ENCODE measurements around the gene RAP1GDS1. TPM values are rescaled to one million over a fixed set of nuclear protein-coding genes. Genes with fewer than 3 reads are reported as not detected.
A peak's percentile ranks its signal among the peaks of the same experiment; 100 is the strongest.
"Not testable (repeated sequence)": the region's sequence is repeated elsewhere in the genome, so short reads cannot be mapped to it uniquely, and the experiment has no call there.

The RAP1GDS1 gene
- total RNA-seq, 1 donor from 2014 or later, result 161 TPM

DNA sequence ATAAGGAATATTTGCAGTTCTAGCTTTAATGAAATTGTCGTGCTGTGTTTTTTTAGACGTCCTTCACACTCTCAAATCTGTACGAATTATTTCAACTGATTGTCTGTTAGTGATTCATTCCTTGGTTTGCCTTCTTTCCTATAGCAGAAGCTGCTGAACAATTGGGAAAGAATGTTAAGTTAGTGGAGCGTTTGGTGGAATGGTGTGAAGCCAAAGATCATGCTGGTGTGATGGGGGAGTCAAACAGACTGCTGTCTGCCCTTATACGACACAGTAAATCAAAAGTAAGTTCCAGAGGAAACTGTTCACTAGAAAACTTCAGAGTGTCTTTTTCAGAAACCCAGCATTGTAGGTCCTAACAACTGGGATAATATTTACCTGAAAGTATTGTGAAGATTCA lies 159.9 kb downstream of the RAP1GDS1 start:
- DNase-seq (ENCODE audit: low spot score in 2 of 2), result no peak
- FAIRE-seq, result no peak

DNA sequence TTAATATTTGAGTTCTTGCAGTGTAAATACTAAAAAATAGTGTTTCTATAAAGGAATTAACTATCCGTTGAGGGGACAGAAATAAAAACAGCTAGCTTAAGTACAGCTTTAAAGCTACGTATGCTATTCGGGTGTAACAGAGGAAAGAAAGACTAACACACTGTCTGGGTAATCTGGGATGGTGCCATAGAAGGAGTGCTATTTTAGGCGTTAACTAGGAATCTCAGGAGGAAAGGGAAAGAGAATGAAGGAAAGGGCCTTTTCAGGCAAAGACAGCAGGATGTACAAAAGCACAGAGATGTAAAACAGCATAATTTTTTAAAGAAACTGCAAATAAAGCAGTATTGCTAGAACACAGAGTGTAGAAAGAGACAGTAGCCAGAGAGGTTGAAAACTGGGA lies 161.8 kb downstream of the RAP1GDS1 start:
- no peak for DNase-seq (ENCODE audit: low spot score in 2 of 2)
- no peak for FAIRE-seq

DNA sequence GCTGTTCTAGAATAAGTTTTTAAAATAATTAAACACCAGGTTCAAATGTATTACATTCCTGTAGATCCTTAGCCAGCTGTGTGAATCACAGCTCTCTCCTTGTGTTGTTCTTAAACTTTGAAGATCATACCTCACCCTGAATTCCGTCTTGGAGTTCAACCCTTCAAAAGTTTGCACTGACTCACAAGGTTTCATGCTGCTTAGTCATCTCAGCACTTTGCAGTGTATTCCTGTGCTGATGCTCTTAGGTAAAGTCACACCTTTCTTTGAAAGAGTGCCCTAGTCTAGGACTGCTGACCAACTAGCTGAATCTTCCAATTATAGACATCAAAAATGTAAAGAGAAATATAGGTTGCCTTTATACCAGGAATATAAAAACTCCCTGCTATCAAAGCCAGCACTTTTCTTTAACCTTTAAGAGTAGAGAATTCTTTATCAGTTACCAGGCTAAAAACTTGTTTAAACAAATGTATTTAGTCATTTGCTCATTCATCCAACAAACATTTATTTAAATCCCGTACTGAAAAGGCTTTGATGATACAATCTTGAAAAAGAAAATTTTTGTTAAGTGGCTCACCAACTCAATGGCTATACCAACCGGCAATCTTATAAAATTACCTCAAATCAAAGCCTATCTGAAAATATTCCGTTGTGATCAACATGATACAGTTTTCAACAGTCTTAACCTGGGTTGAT lies 169.7 kb downstream of the RAP1GDS1 start:
- FAIRE-seq (no peak), DNase-seq (ENCODE audit: low spot score in 2 of 2) (no peak)

DNA sequence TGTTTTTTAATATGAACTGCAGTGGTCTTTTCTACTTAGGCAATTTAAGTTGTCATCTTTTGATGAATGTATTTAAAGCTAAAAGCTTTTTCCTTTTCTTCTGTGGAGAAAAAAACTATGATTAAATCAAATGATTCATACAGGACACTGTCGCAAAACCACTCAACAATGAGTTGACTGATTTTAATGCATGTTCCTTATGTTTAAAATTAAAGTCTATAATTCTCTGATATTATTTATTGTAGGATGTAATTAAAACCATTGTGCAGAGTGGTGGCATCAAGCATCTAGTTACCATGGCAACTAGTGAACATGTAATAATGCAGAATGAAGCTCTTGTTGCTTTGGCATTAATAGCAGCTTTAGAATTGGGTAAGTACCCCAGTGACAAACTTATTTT lies 172.5 kb downstream of the RAP1GDS1 start:
- no peak for FAIRE-seq
- no peak for DNase-seq (ENCODE audit: low spot score in 2 of 2)

DNA sequence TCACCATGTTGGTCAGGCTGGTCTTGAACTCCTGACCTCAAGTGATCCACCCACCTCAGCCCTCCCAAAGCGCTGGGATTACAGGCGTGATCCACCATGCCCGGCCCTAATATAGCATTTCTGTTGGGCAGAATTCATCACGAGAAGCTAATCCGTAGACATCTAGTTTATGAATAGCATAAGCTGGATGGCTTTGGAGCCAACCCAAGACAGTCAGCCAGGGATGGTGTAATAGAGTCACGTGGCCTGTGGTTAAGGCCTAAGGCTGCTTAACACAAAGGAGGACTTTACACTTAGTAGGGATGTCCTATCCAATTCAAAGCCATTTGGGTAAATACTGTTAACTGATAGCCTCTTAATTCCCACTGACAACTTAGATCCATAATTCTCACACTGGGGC lies 173.6 kb downstream of the RAP1GDS1 start:
- FAIRE-seq (no peak), DNase-seq (ENCODE audit: low spot score in 2 of 2) (no peak)

DNA sequence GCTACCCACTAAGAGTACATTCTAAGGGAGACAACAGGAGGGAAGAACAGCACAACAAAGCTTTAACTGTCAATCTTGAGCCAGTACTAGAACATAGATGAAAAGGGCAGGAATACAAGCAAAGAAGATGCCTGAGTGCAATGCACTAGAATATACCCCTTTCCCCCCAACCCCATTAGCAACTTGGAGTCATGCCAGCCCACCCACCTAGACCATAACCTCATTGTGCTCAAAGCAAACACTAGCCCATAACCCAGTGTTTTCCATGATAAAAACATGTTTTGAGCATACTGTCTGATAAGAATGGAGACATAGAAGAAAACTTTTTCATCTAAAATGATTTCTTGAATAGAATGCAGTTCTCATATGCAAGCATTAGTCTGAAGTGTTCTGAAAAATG lies 183.2 kb downstream of the RAP1GDS1 start:
- DNase-seq (ENCODE audit: low spot score in 2 of 2) (no peak), FAIRE-seq (no peak)

DNA sequence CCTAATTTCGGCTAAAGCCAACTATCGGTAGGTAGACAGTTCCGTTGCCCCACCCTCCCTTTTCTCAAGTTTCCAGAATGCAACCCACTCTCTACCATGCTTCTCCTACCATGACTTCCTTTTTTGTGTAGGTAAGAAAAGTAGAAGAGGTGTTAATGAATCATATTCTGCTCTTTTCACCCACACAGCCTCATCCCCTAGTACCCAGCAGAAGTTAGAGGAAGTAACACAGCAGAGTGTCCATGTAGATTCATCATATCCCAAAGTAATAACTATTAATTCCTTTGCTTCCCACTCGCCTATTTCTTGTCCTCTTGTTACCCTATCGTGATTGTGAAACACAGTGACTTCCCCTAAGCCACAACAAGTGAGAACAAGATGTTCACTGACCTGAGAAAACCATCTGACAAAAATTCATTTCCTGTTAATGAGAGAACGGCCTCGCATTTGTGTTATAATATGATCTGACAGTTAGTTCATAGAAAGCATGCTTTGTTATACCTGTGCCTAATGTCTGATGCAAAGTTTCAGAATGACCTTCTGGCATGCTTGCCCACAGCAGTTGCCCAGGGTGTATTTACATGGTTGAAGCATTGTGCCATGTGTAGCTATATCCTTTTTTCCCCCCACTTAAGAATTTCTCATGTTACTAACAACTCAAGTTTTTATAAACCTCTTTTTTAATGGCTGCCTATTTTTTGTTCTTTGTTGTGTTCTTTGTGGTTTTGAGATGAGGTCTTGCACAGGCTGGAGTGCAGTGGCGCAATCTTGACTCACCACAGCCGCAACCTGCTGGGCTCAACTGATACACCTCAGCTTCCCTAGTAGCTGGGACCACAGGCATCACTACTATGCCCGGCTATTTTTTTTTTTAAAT lies 185.6 kb downstream of the RAP1GDS1 start:
- no peak for DNase-seq (ENCODE audit: low spot score in 2 of 2)
- no peak for FAIRE-seq

DNA sequence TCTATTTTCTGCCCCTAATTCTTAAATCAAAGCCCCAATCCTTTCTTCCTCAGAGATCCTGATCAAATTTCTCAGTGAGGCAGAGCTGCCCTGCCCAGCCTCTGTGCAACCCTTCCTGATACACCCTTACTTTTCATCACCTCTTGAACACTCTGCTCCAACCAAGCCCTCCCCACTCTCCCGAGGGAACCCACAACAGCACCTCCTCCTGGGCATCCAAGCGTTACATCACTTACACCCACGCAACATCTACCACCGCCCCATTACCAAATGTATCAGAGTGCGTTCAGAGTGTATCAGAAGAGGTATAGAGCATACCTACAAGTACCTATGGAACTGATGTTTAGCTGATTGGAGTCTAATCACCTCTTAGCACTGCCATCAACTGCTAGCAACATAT lies 186.5 kb downstream of the RAP1GDS1 start:
- no peak for FAIRE-seq

DNA sequence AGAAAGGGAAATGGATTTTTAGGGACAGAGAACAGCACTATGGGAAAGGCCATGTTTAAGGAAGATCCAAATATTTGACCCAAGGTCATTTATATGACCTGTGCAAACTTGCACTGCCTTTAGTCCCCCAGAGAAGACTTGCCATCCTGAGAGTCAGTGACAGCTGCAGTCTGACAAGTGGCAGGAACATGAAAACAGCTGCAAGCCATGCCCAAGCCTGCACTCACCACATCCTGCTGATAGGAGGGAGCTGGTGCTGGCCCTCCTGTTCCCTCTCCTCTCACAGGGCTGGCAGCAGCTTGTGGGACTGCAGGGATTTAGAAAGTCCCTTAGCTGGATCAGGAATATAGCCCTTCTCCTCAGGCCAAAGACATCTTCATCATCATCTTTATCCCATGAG lies 187.7 kb downstream of the RAP1GDS1 start:
- FAIRE-seq (no peak), DNase-seq (ENCODE audit: low spot score in 2 of 2) (no peak)

More for the DNA sequence above, 186.5 kb downstream of the RAP1GDS1 start:
- no peak for DNase-seq (ENCODE audit: low spot score in 2 of 2)

DNA sequence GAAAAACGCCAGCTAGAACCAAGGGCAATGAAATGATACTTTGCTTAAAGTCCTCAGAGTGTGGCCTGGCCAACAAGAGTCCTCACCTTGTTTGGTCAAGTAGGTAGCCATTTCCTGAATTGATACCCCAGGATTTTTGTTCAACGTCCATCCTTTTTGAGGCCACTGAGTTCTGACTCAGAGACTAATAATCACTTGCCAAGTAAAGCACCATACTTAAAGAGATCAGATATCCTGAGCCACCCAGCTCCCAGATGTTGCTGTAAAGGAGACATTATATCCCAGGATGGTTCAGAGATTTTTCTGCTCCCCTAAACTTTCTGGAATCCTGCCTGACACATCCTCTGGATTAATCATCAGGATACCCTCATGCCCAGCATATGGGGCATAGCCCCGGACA lies 190.9 kb downstream of the RAP1GDS1 start:
- DNase-seq (ENCODE audit: low spot score in 2 of 2), result no peak
- no peak for FAIRE-seq

DNA sequence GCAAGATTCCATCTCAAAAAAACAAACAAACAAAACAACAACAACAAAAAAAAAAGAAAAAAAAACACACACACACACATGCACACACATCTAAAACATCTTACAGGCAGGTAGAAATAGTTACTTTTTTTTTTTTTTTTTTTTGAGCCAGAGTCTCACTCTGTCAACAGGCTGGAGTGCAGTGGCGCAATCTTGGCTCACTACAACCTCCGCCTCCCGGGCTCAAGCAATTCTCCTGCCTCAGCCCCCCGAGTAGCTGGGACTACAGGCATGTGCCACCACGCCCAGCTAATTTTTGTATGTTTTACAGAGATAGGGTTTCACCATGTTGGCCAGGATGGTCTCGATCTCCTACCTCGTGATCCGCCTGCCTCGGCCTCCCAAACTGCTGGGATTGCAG lies 196.2 kb downstream of the RAP1GDS1 start:
- not testable (repeated sequence) for FAIRE-seq; DNase-seq (ENCODE audit: low spot score in 2 of 2)

DNA sequence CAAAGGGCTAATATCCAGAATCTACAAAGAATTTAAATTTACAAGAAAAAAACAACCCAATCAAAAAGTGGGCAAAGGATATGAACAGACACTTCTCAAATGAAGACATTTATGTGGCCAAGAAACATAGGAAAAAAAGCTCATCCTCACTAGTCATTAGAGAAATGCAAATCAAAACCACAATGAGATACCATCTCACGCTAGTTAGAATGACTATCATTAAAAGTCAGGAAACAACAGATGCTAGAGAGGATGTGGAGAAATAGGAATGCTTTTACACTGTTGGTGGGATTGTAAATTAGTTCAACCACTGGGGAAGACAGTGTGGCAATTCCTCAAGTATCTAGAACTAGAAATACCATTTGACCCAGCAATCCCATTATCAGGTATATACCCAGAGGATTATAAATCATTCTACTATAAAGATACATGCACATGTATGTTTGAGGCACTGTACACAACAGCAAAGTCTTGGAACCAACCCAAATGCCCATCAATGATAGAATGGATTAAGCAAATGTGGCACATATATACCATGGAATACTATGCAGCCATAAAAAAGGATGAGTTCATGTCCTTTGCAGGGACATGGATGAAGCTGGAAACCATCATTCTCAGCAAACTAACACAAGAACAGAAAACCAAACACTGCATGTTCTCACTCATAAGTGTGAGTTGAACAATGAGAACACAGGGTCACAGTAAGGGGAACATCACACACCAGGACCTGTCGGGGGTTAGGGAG lies 200.1 kb downstream of the RAP1GDS1 start:
- FAIRE-seq; DNase-seq (ENCODE audit: low spot score in 2 of 2): not testable (repeated sequence)

DNA sequence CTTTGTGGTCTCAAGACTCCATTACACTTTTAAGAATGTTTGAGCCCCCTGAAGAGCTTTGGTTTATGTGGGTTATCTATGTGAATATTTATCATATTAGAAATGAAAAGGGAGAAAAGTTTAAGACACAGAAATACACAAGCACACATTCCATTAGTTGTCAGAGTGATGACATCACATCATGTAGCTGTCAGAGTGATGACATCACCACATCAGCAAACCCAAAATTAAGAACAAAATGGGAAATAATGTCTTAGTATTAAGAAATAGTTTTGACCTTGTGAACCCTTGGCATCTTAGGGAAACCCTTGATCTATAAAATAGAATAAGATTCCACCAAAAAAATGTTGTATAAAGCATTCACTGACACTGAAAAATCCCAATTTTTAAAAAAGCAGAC lies 201.3 kb downstream of the RAP1GDS1 start:
- FAIRE-seq (no peak), DNase-seq (ENCODE audit: low spot score in 2 of 2) (no peak)

DNA sequence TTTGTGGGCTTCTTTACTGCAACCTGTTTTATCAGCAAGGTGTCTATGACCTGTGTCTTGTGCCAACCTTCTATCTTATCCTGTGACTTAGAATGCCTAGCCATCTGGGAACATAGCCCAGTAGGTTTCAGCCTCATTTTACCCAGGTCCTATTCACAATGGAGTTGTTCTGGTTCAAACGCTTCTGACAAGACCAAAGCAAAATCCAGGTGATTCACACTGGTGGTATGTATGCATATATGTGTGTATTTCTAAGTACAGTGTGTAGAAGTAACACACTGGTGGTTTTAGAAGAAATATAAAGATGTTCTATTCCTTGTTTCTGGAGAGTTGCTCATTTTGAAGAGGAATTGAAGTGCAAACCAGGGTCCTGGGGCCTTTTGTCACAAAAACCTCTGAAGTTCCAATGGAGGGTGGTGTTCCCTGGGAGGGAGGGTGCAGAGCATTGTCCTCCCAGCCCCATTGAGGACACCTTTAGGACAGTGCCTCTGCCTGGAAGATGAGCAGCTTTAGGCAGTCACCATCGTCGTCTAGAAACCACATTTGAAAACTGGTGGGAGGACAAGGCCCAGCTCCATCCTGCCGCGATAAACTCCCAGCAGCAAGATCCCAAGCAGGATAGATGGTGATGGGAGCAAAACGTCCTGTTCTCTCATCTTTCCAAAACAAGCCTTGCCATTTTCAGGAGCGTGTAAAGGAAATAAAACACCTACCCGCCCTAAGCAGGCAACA lies 205.8 kb downstream of the RAP1GDS1 start:
- DNase-seq (ENCODE audit: low spot score in 2 of 2) (no peak), FAIRE-seq (no peak)

DNA sequence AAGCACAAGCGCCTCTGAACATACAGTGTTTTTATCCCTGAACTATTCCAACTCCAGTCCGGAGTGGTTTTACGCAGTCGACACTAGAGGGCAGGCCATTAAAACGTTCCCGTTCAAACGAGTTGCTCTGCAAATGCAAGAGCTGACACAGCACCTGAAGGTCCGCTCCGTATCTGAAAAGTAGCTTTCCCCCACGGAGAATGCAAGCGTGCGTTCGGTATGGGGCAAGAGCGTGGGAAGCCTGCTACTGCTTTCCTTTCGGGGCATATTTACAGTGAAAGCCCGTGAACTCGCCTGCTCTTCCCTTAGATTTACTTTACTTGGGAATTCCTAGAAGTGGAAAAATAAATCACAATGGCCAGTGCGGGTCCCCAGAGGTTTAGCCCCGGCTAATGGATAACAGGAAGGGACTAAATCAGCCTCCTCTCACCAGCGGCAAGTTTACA lies 206.5 kb downstream of the RAP1GDS1 start:
- DNase-seq (ENCODE audit: low spot score in 2 of 2), result peak; percentile 39 to 64
- no peak for FAIRE-seq

DNA sequence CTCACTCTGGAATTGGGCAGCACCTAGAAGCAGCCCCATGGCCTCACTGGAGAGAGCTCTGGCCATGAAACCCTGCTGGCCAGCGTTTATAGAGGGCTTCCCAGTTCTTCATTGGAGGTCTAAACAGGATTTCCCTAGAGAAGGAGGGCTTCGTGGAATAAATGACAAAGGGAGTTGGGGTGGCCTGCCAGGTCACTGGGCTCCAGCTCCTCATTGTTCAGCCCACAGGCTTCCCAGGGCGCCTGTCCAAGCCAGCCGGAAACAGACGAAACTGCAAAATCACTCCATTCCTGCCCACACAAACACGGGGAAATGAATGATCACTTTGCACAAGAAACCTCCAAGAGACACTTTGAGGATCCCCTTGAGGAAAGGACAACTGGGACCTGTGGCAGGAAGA lies 207.5 kb downstream of the RAP1GDS1 start:
- no peak for FAIRE-seq
- peak; percentile 20 to 35 for DNase-seq (ENCODE audit: low spot score in 2 of 2)

DNA sequence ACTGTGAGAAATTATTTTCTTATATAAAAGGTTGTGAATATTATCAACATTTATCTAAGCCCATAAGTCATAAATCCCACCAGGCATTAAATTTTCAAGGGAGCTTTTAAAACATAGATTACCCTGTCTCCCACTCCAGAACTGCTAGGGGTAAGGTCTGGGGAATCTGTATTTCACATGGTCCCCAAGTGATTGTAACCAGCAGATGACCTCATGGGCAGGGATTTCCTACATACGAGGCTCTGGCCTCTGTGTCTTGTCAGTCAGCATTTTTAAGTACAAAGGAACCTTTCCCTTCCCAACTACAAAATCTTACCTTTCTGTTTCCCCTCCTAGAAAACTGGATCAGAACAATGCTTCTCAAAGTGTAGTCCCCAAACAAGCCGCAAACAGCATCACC lies 208.6 kb downstream of the RAP1GDS1 start:
- FAIRE-seq, result no peak

DNA sequence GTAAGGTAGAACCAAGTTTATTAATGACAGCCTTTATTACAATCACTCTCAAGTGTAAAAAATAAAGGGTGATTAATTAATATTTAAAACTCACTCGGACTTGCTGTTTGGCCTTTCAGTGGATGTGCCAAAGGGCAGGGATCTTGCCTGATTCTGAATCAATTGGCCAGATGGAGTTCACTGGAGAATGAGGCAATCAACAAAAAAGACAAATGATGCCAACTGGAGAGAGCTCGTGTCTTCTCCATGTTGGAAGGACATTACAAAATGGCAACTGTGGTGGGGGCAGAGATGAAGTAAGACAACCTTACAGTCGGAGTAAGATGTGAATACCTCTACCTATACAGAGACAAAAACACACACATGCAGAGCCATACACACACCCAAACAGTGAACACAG lies 209.2 kb downstream of the RAP1GDS1 start:
- no peak for FAIRE-seq
- no peak for DNase-seq (ENCODE audit: low spot score in 2 of 2)

More for the DNA sequence above, 208.6 kb downstream of the RAP1GDS1 start:
- DNase-seq (ENCODE audit: low spot score in 2 of 2), result no peak

DNA sequence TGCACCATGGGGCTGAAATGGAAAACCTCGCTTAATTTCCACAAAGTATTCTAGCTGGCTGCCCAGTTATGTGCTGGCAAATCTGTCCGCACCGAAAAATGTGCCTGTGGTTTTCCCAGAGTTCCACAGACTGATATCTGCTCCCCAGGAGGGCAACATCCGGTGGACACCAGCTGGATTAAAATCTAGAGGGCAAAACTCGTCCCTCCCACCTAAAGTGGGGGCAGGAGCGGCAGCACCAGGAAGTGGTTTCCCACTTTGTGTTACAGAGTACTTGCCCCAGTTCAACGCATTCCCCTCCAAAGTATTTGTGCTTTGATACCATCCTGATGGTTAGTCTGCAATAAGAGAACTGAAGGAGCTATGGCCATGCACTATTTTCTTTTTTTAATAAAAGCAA lies 209.6 kb downstream of the RAP1GDS1 start:
- no peak for DNase-seq (ENCODE audit: low spot score in 2 of 2)
- no peak for FAIRE-seq

DNA sequence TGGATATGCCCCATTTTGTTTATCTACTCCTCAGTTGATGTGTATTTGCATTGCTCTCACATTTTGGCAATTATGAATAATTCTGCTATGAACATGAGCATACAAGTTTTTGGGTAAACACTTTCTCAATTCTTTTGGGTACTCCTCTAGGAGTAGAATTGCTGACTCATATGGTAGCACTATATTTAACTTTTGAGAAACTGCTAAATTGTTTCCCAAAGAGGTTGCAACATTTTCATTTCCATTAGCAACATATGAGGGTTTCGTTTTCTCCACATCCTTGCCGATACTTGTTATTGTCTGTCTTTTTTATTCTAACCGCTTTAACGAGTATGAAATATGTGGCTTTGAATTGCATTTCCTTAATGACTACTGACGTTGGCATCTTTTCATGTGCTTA lies 211.9 kb downstream of the RAP1GDS1 start:
- no peak for DNase-seq (ENCODE audit: low spot score in 2 of 2)

More for the DNA sequence above, 211.9 kb downstream of the RAP1GDS1 start:
- no peak for FAIRE-seq
